ENCODE data around the gene RBM38. TPM values are rescaled to one million over a fixed set of nuclear protein-coding genes. Genes with fewer than 3 reads are reported as not detected.

RBM38 gene
- 12.3 and 13.5 TPM in 2 replicates for total RNA-seq

GRCh38 chr20:57390604-57391438 lies at the start of gene RBM38:
TSS of gene RBM38 (plus strand) at chr20:57391396. CDS start at chr20:57391582, 186 bp downstream.

GRCh38 chr20:57351042-57351783 lies 40.0 kb upstream of the RBM38 start, which contains the start of gene RAE1:
TSS of gene RAE1 (plus strand) at chr20:57351255. CDS start at chr20:57354039, 2,784 bp downstream.

Other genes starting within 250 kb of the RBM38 start
- not detected in 2 replicates for gene BMP7, start 124.8 kb upstream of the RBM38 start, total RNA-seq
- not detected in 2 replicates for gene SPO11, start 61.6 kb upstream of the RBM38 start, total RNA-seq
- 34.5 and 36.1 TPM in 2 replicates for gene RAE1, start 40.1 kb upstream of the RBM38 start, total RNA-seq
- not detected in 2 replicates for gene CTCFL, start 133.7 kb downstream of the RBM38 start, total RNA-seq
- under 0.01 TPM in 1 of 2 replicates, not detected in the other for gene PCK1, start 169.7 kb downstream of the RBM38 start, total RNA-seq
- gene ZBP1, start 229.0 kb downstream of the RBM38 start, total RNA-seq = not detected in 2 replicates